Cortex of kidney (tissue), 1 donor: ENCODE measurements around the gene XRCC5.

ENCODE experiments used
- DNase-seq: peaks from one replicate; lab custom pipeline; 2025; lab: John Stamatoyannopoulos, UW

Gene XRCC5

DNA sequence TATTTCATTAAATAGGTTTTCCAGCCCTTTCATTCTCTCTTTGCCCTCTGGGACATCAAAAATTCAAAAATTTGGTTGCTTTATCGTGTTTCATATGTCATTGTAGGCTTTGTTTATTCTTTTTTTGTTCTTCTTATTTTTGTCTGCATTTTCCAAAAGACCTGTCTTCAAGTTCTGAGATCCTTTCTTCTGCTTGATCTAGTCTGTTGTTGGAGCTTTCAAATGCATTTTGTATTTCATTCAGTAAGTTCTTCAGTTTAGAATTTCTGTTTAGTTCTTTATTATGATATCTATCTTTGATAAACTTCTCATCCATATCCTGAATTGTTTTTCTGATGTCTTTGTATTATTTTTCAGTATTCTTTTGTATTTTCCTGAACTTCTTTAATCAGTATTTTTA lies 123.6 kb downstream of the XRCC5 start:
- no peak for DNase-seq

DNA sequence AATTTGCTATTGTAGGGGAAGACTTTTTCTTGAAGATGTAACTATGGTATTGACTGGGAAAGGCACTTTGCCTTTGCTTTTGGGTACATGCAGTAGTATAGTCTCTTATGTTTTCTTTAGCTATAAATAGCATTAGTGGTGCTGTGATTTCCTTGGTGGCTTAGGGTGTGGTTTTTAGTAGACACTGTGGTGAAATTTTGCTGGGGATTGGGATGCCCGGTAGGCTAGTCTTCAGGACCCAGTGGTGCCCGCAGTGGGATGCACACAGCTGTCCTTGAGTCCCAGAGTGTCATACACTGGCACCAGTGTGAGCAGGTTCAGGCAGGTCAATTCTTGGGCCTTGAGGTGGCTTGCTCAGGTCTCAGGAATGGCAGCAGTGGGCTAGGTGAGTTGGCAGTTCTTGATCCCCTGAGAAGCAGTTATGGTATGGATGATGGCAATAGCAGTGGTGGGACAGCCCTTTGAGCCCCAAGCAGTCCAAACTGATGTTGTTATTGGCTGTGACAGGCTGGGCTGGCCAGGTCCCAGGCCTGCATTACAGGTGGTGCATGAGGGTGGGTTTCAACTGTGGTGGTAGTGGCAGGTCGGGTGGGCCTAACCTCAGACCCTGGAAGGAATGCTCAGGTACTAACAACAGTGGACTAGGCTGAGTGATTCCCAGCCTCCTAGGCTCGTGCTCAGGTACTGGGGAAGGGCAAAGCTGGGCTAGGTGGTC lies 124.3 kb downstream of the XRCC5 start:
- no peak for DNase-seq

GRCh38 chr2:216234106-216234505 lies 125.0 kb downstream of the XRCC5 start:
- DNase-seq: no peak

- no peak for DNase-seq
These were observed 126.3 kb downstream of the XRCC5 start for GRCh38 chr2:216235462-216235861.

GRCh38 chr2:216235896-216236295 lies 126.7 kb downstream of the XRCC5 start:
- no peak for DNase-seq

DNA sequence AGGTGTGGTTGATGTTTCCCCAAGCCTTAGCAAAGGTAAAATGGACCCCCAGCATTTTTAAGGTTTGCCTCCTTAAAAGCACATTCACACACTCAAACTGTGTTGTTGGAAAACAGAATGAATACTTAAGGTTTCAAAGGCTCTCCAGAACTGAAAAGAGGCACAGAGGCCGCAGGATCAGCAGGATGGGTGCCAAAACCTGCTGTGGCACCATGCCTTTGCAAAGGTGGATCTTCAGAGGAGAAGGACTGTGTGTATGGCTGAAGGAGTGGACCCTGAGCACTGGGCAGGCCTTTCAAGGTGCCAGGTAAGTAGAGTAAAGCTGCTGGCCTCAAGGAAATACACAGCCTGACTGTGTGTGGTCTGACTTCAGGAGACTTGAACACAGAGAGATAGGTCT lies 127.3 kb downstream of the XRCC5 start:
- DNase-seq: no peak

DNA sequence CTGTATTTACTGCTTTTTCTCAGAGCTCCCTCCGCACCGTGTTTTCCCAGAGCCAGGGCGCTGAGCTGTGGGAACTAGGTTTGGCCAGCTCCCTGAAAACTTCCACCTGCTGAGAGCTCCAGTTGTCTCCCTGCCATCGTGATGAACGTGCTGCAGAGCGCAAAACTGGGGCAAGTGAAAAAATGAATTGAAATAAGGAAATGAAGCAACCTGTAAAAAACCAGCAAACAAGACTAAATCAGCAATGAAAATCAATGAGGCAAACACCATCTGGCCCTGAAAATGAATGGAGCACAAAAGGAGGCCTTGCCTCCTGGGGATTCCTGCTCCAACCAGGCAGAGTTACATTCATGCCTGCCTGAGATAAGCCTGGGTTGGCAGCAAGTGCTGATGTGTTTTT lies 133.2 kb downstream of the XRCC5 start:
- DNase-seq: no peak

- no peak for DNase-seq
These were observed 133.9 kb downstream of the XRCC5 start for GRCh38 chr2:216243026-216243425.

- no peak for DNase-seq
These were observed 136.3 kb downstream of the XRCC5 start for GRCh38 chr2:216245391-216245975.

GRCh38 chr2:216246766-216247165 lies 137.6 kb downstream of the XRCC5 start:
- no peak for DNase-seq
